HG02840 (cell line): ENCODE data around the gene APBB2.
A peak's percentile ranks its signal among the peaks of the same experiment; 100 is the strongest.
"Not testable (repeated sequence)": the region's sequence is repeated elsewhere in the genome, so short reads cannot be mapped to it uniquely, and the experiment has no call there.

Source experiments
- ATAC-seq: cut with Tn5 transposase; IDR thresholded peaks from one replicate; pipeline ENCODE4 v1.9.1; 2021; ENCODE audit warnings: mild to moderate bottlenecking, moderate library complexity, moderate number of reproducible peaks; ENCODE audit not compliant: unreplicated experiment, low FRiP score

The APBB2 gene

DNA sequence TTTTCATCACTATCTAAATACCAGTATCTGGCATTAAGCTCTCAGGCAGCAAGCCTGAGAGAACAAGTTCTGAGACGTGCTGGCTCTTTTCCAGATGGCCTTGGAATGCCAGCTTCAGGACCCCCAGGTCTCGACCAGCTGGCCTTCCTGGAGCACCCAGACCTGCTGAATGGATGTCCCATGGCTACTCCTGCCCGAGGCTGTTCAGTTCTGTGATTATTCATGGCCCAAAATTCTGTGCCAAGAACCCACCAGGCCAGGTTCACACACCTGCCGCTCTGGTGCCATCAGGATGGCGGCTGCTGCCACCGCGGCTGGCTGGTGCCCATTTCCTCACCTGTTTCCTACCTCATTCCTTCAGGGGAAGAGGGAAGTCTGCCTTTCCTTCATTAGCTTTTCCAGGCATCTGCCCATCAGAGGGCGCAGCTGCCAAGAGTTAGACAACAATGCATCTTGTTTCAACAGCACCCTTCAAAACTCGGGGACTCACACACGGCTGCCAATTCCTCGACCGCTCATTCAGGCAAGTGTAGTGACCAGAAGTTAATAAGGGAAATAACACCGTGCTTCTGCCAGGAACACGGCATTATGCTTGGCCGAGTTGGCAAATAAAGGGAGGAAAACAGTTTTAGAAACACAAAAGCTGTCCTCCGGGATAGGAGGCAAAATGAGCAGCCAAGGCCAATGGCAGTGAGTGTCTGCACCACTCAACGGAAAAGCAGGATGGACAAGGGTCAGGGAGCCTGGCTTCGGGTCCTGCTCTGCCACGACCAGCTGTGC lies 290.8 kb downstream of the APBB2 start:
- ATAC-seq, result no peak

GRCh38 chr4:40919976-40920375 lies 294.4 kb downstream of the APBB2 start:
- not testable (repeated sequence) for ATAC-seq

- no peak for ATAC-seq
Measured at GRCh38 chr4:40918330-40918729, 296.0 kb downstream of the APBB2 start.

- peak; percentile 58 for ATAC-seq
Measured at GRCh38 chr4:40916880-40917279, 297.5 kb downstream of the APBB2 start.

GRCh38 chr4:40916218-40916555 lies 298.2 kb downstream of the APBB2 start:
- ATAC-seq, result no peak

DNA sequence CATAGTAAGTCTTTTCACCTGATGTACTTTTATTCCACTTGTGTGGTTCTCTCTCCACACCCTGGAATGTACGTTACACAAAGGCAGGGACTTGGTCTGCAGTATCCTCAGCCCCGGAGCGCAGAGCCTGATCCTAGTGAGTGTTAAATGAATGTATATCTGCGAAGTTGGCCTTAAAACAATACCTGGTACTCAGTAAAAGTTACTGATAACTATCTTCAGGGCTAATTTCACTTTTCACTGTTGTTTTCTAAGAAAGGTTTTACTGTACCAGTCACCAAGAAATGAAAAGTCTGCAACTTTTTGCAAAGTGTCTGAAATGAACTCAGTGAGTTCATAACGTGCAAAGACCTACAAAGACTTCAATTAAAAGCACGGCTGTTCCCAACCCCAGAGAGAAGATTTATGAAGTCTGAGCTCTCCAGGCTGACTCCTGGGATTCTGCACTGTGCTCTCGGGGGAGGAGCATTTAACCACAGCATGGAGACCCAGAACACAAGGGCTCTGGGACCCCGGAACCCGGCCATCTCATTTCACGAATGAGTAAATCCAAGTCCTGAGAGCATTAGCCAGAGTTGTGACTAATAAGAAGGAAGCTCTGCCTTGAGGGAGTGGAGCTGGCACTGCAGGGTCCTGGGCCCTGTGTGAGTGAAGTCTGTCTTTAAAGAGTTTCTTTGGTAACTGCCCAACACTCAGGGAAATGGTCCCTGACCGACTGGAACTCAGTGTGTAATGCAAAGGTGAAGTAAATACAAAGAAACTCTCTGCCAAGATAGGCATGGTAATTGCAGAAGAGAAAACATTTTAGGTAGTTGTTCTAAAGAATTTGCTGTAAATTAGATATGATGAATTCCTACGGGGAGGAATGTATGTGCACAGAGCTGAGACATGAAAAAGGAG lies 298.8 kb downstream of the APBB2 start:
- ATAC-seq, result no peak

- ATAC-seq, result no peak
Measured at GRCh38 chr4:40912460-40913184, 301.7 kb downstream of the APBB2 start.

DNA sequence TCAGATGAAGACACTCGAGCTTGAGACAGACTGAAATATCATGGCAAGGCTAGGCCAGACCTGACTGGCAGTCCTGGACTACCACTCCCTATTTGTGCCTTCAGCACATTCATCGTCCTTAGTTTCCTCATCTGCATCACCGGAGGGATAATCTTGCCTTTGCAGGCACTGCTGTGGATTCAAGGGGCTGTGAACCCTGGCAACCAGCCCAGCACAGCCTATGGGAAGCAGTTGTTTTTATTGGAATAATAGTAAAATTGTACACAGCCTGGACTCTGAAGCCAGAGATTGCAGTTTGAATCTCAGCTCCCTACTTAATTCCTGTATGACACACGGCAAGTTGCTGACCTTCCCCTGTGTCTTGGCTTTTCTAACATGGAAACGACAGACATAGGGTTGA lies 303.6 kb downstream of the APBB2 start:
- ATAC-seq, result no peak

- ATAC-seq, result no peak
Measured at GRCh38 chr4:40909363-40909876, 304.9 kb downstream of the APBB2 start.

GRCh38 chr4:40908702-40909362 lies 305.5 kb downstream of the APBB2 start:
- ATAC-seq, result peak; percentile 78

- ATAC-seq, result no peak
Measured at GRCh38 chr4:40908297-40908696, 306.0 kb downstream of the APBB2 start.

DNA sequence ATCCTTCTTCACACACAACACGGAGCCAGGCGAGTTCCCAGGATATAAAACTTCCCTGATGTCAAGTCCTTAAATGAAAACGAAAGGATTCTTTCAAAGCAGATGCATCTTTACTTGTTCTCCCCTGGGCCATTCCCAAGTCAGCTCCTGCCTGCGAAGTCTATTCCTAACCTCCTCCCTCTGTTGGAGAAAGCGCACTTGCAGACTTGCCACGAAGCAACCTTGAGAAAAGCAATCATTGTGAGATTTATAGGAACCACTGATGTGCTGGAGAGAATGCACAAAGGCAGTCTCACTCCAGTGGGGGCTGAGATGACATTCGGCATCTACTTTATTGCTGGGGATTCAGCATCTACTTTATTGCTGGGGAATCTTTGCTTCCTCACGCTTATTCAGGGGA lies 308.9 kb downstream of the APBB2 start:
- no peak for ATAC-seq

- ATAC-seq, result not testable (repeated sequence)
Measured at GRCh38 chr4:40900531-40900930, 313.8 kb downstream of the APBB2 start.

DNA sequence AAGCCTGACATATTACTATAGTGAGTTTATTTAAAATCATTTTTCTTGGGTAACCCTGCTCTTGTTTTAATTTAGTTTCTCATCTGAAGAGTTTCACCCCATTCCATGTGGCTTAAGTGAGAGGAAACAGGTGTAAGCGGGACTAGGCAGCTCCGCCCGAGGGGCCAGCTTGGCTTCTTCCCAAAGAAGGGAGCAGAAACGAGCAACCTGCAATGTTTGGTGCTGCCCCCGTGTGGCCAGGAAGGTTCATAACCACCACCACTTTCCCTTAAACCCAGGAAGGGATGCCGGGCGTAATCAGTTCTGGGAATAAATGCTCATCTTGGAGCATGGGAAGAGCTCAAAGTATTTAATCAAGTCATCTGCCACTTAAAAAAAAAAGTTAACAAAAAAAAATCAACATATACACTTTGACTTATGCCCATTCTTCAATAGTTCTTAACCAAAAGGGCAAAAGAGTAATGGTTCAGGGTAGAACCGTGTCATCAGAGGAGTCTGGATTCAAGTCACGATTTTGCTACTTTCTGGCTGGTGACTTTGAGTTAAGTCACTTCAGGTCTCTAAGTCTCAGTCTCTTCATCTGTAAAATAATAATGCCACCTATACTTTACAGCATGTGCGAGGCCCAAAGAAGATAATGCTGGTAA lies 316.7 kb downstream of the APBB2 start:
- no peak for ATAC-seq

DNA sequence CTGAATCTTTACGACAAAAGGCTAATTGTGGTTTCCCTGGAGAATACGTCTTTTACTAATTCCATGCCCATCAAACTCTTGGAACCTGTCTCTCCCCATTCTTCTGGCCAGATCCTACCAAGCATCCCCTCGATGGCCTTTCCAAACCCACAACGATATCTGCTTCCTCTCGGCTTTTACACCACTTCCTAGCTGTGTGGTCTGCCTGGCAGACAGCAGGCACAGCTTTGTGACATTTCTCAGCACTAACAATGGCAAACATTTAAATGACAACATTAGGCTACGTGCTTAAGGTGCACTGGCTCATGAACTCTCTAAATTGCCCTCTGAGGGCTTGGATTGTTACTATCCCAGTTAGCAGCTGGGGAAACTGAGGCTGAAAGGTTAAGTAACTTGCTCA lies 323.6 kb downstream of the APBB2 start:
- ATAC-seq, result no peak

DNA sequence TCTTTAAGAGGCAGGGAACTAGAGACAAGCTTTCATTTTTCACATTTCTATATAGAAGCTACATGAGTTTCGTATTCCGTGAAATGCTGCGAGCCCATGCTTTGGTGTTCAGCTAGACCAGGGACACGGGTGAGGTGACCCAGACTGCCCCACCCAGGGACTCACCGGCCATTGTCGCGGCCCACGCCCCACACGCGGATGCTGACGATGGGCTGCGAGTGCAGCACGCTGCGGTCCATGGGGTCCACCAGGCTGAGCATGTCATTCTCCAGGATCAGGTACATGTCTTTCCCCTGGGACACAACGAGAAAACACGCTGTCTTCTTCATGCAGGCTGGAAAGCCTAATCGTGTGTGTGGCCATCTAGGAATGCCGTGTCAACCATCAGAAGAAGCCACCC lies 324.1 kb downstream of the APBB2 start:
- ATAC-seq, result no peak

DNA sequence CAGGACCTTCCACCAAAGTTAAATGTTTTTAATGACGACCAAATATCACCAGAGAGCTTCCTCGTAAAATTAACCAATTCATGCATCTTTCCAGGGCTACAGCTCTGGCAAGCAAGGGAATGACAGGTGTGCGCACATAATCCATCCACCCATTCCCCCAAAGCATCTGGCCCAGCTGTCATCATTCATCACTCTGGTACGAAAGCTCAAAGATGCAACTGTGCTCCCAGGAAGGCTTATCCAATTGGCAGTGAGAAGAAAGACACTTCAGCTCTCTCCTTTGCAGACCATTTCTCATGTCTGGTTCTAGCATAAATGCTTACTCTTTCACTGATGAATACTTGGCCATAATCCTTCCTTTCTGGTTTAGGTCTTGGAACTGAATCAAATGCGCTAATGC lies 325.4 kb downstream of the APBB2 start:
- no peak for ATAC-seq

DNA sequence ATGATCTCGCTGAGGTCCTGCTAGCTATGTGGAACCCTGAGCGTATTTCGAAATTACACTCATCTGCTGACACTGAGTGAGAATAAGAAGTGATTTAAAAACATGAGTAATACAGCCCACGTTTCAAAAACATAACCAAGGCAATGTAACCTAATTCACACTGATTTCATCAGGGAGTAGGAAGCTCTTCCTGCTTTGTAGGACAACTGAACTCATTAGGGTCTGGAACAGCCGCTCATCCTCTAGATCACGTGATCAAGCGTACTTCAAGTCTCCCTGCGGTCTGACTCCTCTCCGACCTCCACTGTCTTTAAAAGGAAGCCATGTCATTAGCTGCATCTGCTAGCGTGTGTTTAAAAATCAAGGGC lies 326.6 kb downstream of the APBB2 start:
- ATAC-seq, result no peak

DNA sequence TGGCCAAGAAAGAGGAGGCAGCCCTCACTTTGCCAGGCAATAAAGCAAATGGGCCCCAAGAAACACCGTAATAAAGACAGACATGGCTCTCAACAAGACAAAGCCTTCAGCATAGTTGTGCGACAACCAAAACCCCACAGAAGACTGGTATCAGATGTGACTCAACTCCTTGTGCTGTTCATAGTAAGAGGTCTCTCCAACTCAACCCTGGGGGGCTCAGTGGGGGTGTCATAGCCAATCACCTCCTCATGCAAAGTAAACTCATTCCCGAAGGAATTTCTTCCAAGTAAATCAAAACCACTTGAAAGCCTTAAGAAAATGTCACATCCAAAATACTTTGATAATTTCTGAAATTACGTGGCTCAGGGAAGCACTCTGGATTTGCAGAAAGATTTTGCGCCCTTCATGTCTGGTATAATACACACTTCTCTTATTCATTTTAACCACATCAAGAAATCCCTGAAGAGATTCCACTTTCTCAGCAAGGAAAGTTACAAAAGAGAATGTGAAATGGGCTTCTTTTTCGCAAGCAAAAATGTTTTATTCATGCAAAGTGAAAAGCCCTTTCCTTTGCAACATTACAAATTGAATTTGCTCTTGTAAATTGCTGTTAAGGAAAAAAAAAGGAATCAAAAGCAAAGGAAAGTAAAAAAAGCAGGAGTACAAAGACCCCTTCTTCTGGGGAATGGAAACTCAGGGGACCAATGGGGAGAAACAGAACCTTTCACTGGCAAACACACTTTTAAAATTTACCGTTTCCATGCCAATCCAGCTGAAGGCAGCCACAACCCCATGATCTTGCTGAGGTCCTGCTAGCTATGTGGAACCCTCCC lies 327.2 kb downstream of the APBB2 start:
- ATAC-seq, result no peak
